ENCODE measurements around the gene SPRN.
"Not testable (repeated sequence)": the region's sequence is repeated elsewhere in the genome, so short reads cannot be mapped to it uniquely, and the experiment has no call there.

The SPRN gene

DNA sequence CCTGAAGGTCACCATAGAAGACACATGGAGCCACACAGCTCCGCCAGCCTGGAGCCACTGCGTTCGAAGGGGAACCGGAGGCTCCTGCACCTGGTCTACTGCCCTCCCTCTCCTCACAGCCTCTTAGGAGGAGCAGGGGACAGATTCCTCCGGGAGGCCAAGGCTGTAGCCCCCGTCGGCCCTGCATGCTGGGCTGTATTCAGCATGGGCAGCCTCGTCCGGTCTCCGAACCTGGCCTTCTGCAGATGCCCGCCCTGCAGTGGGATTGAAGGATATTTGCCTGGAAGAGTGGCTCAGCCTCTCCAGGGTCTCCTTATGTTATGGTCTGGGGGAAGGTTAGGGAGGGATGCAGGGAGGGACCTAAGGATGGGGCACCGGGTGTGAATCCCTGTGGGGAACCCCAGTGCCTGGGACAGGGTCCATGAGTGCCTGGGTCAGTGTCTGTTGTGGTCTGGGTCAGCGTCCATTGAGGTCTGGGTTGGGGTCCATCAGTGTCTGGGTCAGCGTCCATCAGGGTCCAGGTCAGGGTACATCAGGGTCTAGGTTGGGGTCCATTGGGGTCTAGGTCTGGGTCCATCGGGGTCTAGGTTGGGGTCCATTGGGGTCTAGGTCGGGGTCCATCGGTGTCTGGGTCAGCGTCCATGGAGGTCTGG is 16.3 kb upstream of the SPRN start:
- in situ Hi-C loops (cut with MboI; ENCODE audit: low sequenced_read_pairs) = no loop called here

DNA sequence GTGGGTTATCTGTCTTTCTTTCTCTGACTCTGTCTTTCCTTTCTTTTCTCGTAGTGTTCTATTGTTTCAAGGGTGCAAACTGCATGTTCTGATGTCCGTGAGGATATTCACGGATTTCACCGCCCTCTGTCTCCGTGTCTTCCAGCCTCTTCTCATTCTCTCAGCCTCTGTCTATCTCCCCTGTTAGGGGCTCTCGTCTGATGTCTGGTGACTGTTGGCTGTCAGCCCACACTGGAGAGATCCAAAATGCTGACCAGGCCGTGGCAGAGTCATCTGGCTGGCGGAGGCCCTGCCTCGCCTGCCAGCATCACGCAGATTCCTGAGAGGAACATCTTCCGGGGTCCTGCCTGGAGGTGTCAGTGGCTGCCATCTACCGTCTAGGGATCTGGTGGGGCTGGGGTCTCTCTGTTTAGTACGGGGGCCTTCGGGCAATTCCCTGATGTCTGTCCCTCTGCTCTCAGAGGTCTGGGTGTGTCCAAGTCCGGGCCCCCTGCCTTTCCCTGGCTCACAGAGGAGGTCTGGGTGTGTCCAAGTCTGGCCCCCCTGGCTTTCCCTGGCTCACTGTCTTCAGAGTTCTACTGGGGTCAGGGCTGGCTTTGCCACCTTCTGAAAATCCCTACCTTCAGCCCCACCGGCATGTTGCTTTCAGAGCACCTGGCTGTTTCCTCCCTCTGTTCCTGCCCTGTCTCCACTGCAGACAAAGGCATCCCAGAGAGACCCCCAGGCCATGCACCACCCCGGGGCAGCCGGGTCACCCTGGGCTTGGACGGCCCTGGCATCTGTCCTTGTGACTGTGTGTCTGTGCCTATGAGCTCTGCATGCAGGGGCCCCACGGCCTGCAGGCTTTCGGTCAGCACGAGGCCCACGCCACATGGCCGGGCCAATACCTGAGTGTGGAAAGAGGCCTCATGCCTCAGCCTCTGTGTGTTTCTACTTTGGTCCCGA is 15.4 kb upstream of the SPRN start:
- in situ Hi-C loops (cut with MboI; ENCODE audit: low sequenced_read_pairs) = no loop called here

DNA sequence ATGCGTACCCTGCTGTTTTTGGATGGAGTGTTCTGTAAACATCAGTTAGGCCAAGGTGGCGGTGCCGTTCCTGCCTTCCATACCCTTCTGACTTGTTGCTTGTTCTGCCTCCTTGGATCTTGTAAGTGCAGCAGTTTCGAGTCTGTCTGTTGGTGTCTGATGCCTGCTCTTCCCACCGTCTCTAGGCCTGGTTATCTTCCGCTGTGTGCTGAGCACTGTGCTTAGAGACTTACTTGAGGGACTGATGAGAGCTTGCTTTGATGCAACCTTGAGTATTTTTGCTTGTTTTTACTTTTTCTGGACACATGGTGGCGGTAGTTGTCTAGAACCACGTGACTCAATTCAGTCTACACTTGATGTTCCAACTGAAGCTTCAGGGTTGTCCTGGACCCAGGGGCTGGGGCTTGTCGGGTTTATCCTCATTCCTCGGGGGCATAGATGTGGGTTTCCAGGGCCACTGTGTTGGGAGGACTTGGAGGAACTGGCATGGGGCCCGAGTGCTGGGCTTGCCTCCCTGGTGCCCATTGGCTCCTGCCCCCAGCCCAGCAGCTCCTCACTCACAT is 14.4 kb upstream of the SPRN start:
- in situ Hi-C loops (cut with MboI; ENCODE audit: low sequenced_read_pairs) = no loop called here

DNA sequence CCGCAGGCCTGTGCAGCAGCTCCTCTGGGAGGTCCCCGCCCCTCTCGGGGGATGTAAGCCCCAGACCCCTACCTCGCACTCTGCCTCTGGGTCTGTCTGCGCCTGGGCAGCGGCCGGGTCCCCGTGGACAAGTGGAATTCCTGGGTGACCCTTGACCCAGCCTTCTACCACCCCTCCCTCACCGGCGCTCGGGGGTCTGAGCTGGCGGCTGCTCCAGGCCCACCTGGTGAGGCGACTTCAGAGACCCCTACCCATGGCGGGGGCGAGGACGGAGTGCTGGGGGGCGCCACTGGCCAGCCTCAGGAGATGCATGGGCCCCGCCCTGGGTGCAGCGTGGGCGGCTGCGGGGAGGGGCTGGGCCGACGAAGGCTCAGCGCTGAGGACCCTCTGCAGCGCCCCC is 8.4 kb upstream of the SPRN start:
- in situ Hi-C loops (cut with MboI; ENCODE audit: low sequenced_read_pairs) = not testable (repeated sequence)

DNA sequence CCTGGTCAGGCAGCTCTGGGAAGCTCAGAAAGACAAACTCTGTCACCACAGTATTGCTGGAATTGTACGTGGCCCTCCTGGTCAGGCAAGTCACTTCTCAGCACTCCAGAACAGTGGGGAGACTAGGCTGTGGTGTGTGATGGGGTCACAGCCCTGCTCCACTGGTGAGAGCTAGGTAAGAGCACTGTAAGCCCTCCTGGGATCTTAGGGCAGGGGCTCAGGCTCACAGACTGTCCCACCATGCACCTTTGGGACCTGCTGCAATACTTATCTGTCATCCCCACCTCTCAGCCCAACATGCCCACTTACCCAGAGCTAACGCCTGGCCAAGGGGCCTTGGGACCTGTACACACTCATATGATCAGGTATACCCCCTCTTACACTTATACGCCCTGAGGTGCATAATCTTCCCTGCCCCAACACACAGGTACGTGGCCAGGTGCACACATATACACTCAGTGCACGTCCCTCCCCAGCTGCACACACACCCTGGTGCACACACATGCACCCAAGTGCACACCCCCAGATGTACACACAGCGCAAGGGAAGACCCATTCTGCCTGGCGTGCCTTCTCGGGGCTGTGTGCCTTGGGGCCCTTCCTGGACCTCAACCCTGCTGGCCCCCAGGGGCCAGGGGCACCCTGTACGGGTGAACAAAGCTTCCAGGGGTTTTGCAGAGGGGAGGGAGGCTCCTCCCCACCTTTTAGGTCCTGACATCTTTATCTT is 7.6 kb upstream of the SPRN start:
- in situ Hi-C loops (cut with MboI; ENCODE audit: low sequenced_read_pairs) = not testable (repeated sequence)

DNA sequence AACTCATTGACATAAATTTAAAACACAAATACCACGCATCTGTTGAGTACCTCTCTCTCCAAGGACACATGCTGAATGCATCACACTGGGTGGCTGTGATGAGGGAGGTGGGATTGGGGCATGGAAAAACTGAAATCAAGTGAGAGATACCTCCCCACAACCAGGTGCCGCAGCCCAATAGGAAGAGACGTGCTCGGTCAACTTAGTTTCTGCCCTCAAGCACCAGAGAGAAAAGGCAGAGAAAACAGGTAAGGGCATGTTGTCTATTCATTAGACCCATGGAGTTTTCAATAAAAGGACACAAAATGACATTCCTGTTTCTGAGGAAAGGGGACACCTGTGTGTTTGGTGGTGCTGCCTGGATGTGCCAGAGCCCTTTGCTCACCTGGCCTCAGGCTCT is 5.1 kb upstream of the SPRN start:
- in situ Hi-C loops (cut with MboI; ENCODE audit: low sequenced_read_pairs) = not testable (repeated sequence)

DNA sequence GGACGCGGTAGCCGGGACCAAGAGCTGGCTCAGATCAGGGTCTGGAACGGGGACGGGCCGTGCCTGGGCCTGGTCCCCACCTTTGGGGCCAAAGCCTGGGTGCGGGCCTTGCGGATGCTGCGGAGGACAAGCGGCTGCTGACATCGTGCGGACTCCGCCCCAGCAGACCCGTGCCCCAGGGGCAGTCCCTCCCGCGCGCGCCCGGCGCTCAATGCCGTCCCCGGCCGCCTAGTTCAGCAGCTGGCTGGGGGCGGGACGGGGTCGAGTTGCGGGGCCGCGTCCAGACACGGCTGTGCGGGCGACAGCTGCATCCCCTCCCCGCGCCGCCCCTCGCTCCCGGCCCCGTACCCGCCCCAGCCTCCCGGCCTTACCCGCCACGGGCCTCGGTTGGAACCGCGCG is 323 bp downstream of the SPRN start:
- in situ Hi-C loops (cut with MboI; ENCODE audit: low sequenced_read_pairs) = not testable (repeated sequence)

DNA sequence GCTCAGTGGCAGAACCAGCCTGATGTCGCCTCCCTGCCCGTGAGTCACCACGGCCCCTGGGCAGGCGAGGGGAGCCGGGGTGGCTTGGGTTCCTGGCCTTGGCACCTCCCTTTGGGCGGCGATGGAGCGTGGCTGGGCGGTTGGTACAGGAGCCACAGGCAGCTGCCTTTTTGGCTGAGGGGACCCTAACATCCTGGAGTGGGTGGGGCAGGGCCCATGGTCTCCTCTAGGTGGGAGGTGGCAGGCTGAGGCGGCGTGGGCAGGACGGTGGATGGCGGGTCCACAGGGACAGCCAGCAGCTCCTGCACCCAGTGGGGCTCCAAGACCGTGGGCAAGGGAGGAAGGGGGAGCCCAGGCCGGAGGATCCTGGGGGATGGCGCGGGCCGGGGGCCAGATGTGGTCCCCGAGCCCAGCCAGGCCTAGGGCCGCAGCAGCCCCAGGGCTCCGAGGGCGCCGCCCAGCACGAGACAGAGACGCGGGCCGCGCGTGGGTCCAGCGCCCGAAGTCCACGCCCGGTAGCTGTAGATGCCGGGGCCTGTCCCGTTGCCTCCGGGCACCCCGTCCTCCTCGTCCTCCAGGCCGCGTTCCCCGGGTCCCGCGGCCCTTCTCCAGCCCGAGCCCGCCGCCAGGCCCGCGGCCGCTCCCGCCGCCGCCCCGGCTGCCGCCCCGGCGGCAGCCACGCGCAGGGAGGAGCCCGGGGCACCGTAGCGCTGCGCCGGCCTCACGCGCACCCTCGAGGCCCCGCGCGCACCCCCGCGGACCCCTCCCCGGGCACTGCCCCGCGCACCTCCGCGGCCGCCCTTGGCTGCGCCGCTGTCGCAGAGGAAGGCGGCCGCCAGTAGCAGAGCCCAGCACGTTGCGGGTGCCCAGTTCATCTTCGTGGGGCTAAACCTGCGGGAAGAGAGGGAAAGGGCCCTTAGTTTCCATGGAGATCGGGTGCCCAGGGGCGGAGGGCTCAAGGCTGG is 1.3 kb downstream of the SPRN start:
- in situ Hi-C loops (cut with MboI; ENCODE audit: low sequenced_read_pairs) = no loop called here

DNA sequence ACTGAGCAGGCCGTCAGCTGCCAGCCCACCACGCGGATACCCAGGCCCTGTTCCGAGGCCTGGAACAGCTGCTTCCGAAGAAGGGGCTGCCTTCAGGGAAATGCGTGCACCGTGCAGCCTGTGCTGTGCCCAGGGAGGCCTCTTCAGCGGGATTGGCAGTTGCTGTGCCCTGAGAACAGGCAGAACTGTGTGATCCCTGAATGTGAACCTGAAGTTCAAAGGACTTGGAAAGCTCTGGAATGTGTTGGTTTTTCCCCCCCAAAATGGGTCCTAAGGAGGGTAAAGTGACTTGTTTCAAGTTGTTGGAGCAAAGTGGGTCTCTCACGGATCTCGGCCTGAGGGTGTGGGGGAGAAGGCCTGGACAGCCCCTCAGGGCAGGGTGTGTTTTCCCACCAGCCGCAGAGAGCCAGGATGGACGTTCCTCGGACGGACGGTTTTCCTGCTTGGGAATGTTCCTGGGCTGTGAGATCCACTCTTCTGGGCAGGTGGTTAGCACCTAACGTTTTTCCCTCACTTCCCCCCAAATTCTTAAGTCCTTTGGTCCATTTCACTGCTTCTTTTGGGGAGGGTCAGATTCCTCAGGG is 2.1 kb downstream of the SPRN start:
- in situ Hi-C loops (cut with MboI; ENCODE audit: low sequenced_read_pairs) = no loop called here

DNA sequence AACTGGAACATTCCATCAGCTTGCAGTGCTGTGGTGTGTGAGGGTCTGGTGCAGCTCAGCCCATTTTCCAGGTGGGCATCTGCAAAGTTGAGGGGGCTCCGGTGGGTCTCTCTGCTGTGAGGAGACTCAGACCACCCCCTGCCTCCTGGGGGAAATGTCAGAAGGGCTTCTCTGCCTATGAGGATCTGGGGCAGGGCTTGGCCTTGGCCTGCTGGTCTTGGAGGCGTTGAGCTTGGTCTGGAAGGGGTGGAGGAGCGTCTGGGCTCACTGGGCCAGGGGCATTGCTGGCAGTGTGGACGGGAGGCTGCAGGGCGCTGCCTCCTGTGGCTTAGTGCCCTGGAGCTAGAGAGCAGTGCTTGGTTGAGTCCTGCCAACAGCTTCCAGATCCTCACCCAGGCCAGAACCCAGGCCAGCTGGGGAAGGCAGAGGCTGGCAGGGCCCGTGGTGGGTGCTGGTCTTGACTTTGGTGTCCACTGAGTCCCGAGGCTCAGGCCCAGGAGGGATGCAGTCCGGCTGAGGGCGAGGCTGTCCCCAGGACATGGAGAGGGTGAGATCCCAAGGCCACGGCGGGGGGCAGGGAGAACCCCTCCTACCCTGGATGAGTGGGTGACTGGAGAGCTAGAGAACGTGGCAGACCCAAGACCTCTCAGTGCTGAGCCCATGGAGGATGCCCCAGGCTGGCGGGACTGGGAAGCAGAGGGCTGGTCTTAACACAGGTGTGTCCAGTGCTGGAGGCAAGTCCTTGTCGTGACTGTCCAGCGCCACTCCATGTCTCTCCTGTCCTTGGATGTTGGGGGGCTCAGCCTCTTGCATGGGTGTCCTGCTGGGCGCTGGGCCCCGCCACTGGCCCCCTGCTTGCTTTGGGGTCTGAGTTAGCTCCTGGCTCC is 2.8 kb downstream of the SPRN start:
- in situ Hi-C loops (cut with MboI; ENCODE audit: low sequenced_read_pairs) = no loop called here

DNA sequence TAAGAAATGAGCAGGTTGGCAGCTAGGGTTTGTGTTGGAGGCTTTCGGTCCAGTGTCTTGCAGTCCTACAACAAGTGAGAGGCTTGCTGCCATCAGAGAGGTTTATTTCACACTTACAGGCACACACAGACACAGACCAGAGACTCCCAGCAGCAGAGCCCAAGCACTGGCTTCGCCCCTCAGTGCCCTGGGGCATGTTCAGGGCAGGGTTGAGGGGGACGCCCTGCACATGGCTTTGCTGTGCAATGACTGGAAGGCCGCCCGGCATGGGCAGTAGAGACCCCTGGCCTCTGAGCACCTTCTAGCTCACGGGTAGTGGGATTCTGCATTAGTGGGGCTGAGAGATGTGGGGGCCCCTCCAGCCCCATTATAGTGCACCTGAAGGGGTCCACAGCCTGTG is 3.8 kb downstream of the SPRN start:
- in situ Hi-C loops (cut with MboI; ENCODE audit: low sequenced_read_pairs) = no loop called here

DNA sequence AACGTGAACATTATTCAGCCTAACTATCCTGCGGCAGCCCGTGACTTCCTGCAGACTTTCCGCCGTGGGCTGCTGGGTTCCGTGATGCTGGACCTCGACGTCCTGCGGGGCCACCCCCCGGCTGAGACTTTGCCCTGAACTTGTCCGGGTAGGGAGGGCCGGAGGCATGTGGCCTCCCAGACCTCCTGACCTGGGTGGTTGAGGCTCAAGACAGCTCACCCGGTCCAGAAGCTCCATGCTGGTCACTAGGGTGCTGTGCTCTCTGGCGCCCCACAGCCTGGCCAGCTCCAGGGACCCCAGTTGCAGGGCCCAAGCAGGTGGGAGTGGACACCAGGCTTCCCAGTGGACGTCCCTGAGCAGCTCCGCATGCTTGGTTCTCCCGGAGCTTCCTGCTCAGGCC is 4.4 kb downstream of the SPRN start:
- in situ Hi-C loops (cut with MboI; ENCODE audit: low sequenced_read_pairs) = no loop called here

DNA sequence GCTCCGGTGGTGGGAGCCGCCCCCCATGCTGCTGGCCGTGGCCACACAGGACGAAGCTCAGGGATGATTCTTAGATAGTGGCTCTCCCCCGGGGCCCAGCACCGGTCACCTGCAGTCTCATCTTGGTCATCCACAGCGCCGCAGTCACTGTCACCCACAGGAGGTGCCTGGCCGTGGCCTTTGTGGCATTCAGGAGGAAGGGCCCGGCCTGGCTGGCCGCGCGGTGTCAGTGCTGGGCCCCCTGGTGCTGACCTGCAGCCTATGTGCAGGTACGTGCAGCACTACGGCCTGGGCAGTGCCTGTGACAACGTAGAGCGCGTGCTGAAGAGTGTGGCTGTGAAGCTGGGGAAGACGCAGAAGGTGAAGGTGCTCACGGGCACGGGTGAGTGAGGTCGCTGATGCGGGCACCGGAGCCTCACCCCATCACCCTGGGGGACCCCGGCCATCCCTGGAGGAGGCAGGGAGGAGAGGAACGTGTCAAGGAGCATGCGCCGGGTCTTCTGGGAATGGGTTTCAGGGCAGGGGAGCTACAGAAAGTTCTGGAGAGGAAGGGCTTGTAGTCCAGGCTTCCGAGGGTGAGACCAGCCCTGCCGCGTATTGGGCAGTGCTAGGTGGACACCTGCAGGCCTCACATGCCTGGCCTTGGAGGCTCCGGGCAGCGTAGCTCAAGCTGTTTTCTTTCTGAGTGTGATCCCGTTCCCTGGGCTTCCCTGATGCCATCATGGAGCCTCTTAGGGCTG is 5.0 kb downstream of the SPRN start:
- in situ Hi-C loops (cut with MboI; ENCODE audit: low sequenced_read_pairs) = no loop called here

DNA sequence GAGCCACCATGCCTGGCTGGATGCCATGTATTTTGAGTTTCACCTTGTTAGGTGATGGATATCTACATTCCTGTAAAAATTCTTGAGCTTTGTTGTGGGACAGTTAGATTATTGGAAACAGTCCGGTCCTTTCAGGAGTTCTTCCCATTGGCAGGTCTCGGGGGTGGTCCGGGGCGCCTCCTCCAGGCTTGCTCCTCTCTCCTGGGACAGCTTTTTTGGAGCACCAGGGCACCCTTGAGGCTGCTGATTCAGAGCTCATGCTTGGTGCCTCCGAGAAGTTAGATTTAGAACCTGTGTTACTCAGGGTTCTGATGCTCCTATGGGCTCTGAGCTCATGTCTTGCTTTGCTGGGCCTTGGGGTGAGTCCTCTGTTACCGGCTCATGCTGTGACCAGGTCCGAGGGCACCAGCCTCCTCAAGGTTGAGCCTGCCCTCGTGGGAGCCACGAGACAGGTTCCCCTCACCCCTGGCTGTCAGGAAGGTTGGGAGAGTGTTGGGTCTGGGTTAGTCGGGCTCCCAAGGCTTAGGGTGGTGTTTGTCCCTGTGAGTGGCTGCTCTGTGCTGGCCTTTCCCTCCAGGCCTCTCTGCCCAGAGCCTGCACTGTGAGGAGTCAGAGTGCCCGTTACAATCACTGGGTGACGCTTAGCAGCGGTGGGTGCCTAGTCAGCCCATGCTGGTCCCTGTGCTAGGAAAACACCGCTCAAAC is 6.0 kb downstream of the SPRN start:
- in situ Hi-C loops (cut with MboI; ENCODE audit: low sequenced_read_pairs) = no loop called here

DNA sequence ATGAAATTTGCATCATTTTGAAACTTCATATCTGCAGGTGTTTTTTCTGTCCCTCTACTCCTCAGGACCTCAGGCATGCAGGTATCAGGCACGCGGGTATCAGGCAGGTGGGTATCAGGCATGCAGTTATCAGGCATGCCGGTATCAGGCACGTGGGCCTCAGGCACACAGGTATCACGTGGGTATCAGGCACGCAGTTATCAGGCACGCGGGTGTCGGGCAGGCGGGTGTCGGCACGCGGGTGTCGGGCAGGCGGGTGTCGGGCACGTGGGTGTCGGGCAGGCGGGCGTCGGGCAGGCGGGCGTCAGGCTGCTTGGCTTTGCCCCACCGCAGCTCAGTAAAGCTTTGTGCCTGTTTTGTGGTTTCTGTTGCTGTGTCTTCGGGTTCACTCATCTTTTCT is 8.7 kb downstream of the SPRN start:
- in situ Hi-C loops (cut with MboI; ENCODE audit: low sequenced_read_pairs) = no loop called here

DNA sequence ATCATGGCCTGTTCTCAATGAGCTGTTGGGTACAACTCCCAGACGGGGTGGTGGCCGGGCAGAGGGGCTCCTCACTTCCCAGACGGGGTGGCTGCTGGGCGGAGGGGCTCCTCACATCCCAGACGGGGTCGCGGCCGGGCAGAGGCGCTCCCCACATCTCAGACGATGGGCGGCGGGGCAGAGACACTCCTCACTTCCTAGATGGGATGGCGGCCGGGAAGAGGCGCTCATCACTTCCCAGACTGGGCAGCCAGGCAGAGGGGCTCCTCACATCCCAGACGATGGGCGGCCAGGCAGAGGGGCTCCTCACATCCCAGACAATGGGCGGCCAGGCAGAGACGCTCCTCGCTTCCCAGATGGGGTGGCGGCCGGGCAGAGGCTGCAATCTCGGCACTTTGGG is 10.0 kb downstream of the SPRN start:
- in situ Hi-C loops (cut with MboI; ENCODE audit: low sequenced_read_pairs) = not testable (repeated sequence)

DNA sequence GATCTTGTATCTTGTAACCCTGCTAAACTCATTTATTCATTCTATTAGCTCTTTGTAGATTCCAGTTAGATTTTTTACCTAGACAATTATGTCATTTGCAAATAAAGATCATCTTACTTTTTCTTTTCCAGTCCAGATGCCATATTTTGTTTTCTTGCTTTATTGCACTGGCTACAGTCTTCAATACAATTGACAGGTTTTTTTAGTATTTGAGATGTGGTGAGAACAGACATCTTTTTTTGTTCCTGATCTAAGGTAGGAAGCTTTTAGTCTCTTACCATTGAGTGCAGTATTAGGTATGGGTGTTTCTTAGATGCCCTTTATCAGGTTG is 12.1 kb downstream of the SPRN start:
- in situ Hi-C loops (cut with MboI; ENCODE audit: low sequenced_read_pairs) = no loop called here
